ENCODE data around the gene FAM124A.
"Not testable (repeated sequence)": the region's sequence is repeated elsewhere in the genome, so short reads cannot be mapped to it uniquely, and the experiment has no call there.

The FAM124A gene

GRCh38 chr13:51275101-51275500, 52.9 kb downstream of the FAM124A start:
- DNase-seq: no peak

- DNase-seq: no peak
Observed at GRCh38 chr13:51276636-51277035, 54.4 kb downstream of the FAM124A start.

- DNase-seq: no peak
Observed at GRCh38 chr13:51277928-51278327, 55.7 kb downstream of the FAM124A start.

- DNase-seq: no peak
Observed at GRCh38 chr13:51278426-51279130, 56.4 kb downstream of the FAM124A start.

- no peak for DNase-seq
Observed at GRCh38 chr13:51280379-51280940, 58.3 kb downstream of the FAM124A start.

- no peak for DNase-seq
Observed at GRCh38 chr13:51282322-51282721, 60.1 kb downstream of the FAM124A start.

GRCh38 chr13:51282923-51283322, 60.7 kb downstream of the FAM124A start:
- peak; percentile 4 for DNase-seq

GRCh38 chr13:51283371-51283770, 61.2 kb downstream of the FAM124A start:
- no peak for DNase-seq

GRCh38 chr13:51284339-51284738, 62.1 kb downstream of the FAM124A start:
- DNase-seq: no peak

GRCh38 chr13:51286135-51287002, 64.2 kb downstream of the FAM124A start:
- DNase-seq: peak; percentile 43

GRCh38 chr13:51287758-51288157, 65.6 kb downstream of the FAM124A start:
- no peak for DNase-seq

- not testable (repeated sequence) for DNase-seq
Observed at GRCh38 chr13:51288254-51288653, 66.1 kb downstream of the FAM124A start.

GRCh38 chr13:51291341-51291740, 69.1 kb downstream of the FAM124A start:
- no peak for DNase-seq

- peak; percentile 6 for DNase-seq
Observed at GRCh38 chr13:51292000-51292565, 69.9 kb downstream of the FAM124A start.

GRCh38 chr13:51297556-51297955, 75.4 kb downstream of the FAM124A start:
- DNase-seq: no peak

GRCh38 chr13:51298812-51299211, 76.6 kb downstream of the FAM124A start:
- peak; percentile 5 for DNase-seq

GRCh38 chr13:51303063-51303552, 80.9 kb downstream of the FAM124A start:
- no peak for DNase-seq

GRCh38 chr13:51303882-51304281, 81.7 kb downstream of the FAM124A start:
- no peak for DNase-seq

GRCh38 chr13:51305271-51305967, 83.2 kb downstream of the FAM124A start:
- no peak for DNase-seq

- no peak for DNase-seq
Observed at GRCh38 chr13:51308781-51309180, 86.6 kb downstream of the FAM124A start.

- no peak for DNase-seq
Observed at GRCh38 chr13:51311231-51311630, 89.0 kb downstream of the FAM124A start.

GRCh38 chr13:51311957-51312520, 89.8 kb downstream of the FAM124A start:
- no peak for DNase-seq

All from HCEC 1CT (cell line).